ENCODE measurements around the gene LRRC74A. TPM values are rescaled to one million over a fixed set of nuclear protein-coding genes. Genes with fewer than 3 reads are reported as not detected.

LRRC74A gene
- total RNA-seq, 1 experiment from 2014 or later = not detected

Other genes with a start within 250 kb of the LRRC74A start
- gene VASH1, start 64.9 kb upstream of the LRRC74A start, total RNA-seq (2014; rRNA removed; shearing (Covaris generic)) = 3.9 and 4.4 TPM in 2 replicates
- gene ANGEL1, start 13.5 kb upstream of the LRRC74A start, total RNA-seq (2014; rRNA removed; shearing (Covaris generic)) = 6.6 and 9.5 TPM in 2 replicates
- 16.6 and 23.2 TPM in 2 replicates for gene IRF2BPL, start 202.3 kb downstream of the LRRC74A start, total RNA-seq (2014; rRNA removed; shearing (Covaris generic))

All from RPMI7951 (cell line).